Loucy (cell line): ENCODE results near the gene RAB6B.
A peak's percentile ranks its signal among the peaks of the same experiment; 100 is the strongest.

Experiments
- H2AFZ ChIP-seq: fragments of 200-600 bp; sonication (generic); 2 replicates; pipeline ENCODE4 v1.6.0; 2016; ENCODE audit warnings: antibody characterized with exemption, mild to moderate bottlenecking, low read length, moderate library complexity
- H3F3A ChIP-seq: fragments of 200-600 bp; 2 replicates; pipeline ENCODE4 v1.6.0; 2016; ENCODE audit warnings: antibody characterized with exemption, low read depth, mild to moderate bottlenecking
- H3K27me3 ChIP-seq: fragments of 200-600 bp; sonication (generic); 2 replicates; pipeline ENCODE4 v1.6.1; 2014; ENCODE audit warnings: low read length, mild to moderate bottlenecking; ENCODE audit not compliant: insufficient read depth, poor library complexity, severe bottlenecking
- H3K36me3 ChIP-seq: fragments of 200-600 bp; sonication (generic); 2 replicates; pipeline ENCODE4 v1.6.1; 2016; ENCODE audit warnings: low read length; ENCODE audit not compliant: insufficient read depth
- H3K4me1 ChIP-seq: fragments of 200-600 bp; sonication (generic); 2 replicates; pipeline ENCODE4 v1.5.1; 2014; ENCODE audit warnings: low read length, mild to moderate bottlenecking; ENCODE audit not compliant: insufficient read depth, poor library complexity, severe bottlenecking
- H3K4me2 ChIP-seq: fragments of 200-600 bp; sonication (generic); 2 replicates; pipeline ENCODE4 v1.6.0; 2014; ENCODE audit warnings: antibody characterized with exemption, low read length, low read depth, mild to moderate bottlenecking; ENCODE audit not compliant: poor library complexity, severe bottlenecking
- H3K4me3 ChIP-seq: fragments of 200-600 bp; sonication (generic); 2 replicates; pipeline ENCODE4 v1.5.1; 2014; ENCODE audit warnings: low read length, mild to moderate bottlenecking, mixed read lengths; ENCODE audit not compliant: poor library complexity, severe bottlenecking
- H3K79me2 ChIP-seq: fragments of 200-600 bp; sonication (generic); 2 replicates; pipeline ENCODE4 v1.6.1; 2014; ENCODE audit warnings: low read length; ENCODE audit not compliant: insufficient read depth
- H3K9ac ChIP-seq: fragments of 200-600 bp; sonication (generic); 2 replicates; pipeline ENCODE4 v1.6.0; 2014; ENCODE audit warnings: mild to moderate bottlenecking, low read depth, low read length, moderate library complexity; ENCODE audit not compliant: poor library complexity, severe bottlenecking
- H3K9me2 ChIP-seq: fragments of 200-600 bp; sonication (generic); replicated peaks from 2 replicates; pipeline ENCODE4 v1.6.1; 2016; ENCODE audit warnings: low read depth, low read length, mixed read lengths
- H3K9me3 ChIP-seq: fragments of 200-600 bp; sonication (generic); 2 replicates; pipeline ENCODE4 v1.6.1; 2014; ENCODE audit warnings: mild to moderate bottlenecking, antibody characterized with exemption, low read length, low read depth; ENCODE audit not compliant: insufficient read depth
- H4K20me1 ChIP-seq: fragments of 200-600 bp; sonication (generic); 2 replicates; pipeline ENCODE4 v1.6.0; 2014; ENCODE audit warnings: antibody characterized with exemption, low read length, mild to moderate bottlenecking; ENCODE audit not compliant: insufficient read depth, poor library complexity, severe bottlenecking
- CTCF ChIP-seq: fragments of 200-600 bp; sonication (generic); conservative IDR thresholded peaks from 2 replicates; pipeline ENCODE4 v1.5.1; 2014; ENCODE audit warnings: mild to moderate bottlenecking, antibody characterized with exemption, low read length
- EZH2phosphoT487 ChIP-seq: fragments of 200-600 bp; IDR thresholded peaks from 2 replicates; pipeline ENCODE4 v1.6.1; 2018; ENCODE audit warnings: antibody characterized with exemption, mild to moderate bottlenecking, moderate library complexity, borderline replicate concordance

The RAB6B gene

DNA sequence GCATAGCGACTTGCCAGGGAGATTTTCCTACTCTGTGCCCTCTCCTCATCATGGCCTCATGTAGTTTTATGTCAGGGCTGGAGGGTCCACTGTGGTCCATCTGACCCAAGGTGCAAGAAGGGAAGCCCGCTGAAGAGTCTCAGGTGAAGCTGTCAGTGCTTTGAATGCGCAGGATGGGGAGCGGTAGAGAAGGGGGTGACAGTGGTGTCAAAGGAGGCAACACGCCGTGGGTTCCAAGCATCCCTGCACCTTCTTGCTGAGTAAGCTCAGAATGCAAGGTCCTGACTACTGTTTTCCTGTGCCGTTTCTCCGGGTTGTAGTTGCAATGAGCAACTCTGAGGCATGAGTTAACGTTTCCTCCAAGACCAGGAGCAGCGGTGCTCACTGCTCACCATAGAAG lies 44.9 kb upstream of the RAB6B start:
- H3K9me3 ChIP-seq: no peaks in the 10 kb centered on the region
- H3K79me2 ChIP-seq: no peaks in the 10 kb centered on the region
- H3K4me3 ChIP-seq: no peak overlapping the region
- H3K4me1 ChIP-seq: peaks cover 41% of the 10 kb centered on the region
- no peaks in the 10 kb centered on the region for H3K36me3 ChIP-seq
- TF ChIP-seq EZH2phosphoT487: no peak
- TF ChIP-seq CTCF: no peak
- H2AFZ ChIP-seq: no peak overlapping the region
- no peaks in the 10 kb centered on the region for H4K20me1 ChIP-seq
- no peaks in the 10 kb centered on the region for H3K27me3 ChIP-seq
- H3K4me2 ChIP-seq: no peak overlapping the region
- H3K9me2 ChIP-seq: no peaks in the 10 kb centered on the region
- no peak overlapping the region for H3K9ac ChIP-seq
- no peaks in the 10 kb centered on the region for H3F3A ChIP-seq

GRCh38 chr3:133939463-133939835 lies 43.8 kb upstream of the RAB6B start:
- Histone ChIP-seq H3F3A (no peaks in the 10 kb centered on the region), H3K36me3 (no peaks in the 10 kb centered on the region), H3K4me2 (no peak overlapping the region), H2AFZ (no peak overlapping the region), H3K9me3 (no peaks in the 10 kb centered on the region), H3K27me3 (no peaks in the 10 kb centered on the region), H3K9ac (no peak overlapping the region), H3K4me1 (peaks cover 33% of the 10 kb centered on the region), H3K79me2 (no peaks in the 10 kb centered on the region), H4K20me1 (no peaks in the 10 kb centered on the region), H3K9me2 (no peaks in the 10 kb centered on the region), H3K4me3 (no peak overlapping the region)
- TF ChIP-seq CTCF: no peak
- TF ChIP-seq EZH2phosphoT487: no peak

DNA sequence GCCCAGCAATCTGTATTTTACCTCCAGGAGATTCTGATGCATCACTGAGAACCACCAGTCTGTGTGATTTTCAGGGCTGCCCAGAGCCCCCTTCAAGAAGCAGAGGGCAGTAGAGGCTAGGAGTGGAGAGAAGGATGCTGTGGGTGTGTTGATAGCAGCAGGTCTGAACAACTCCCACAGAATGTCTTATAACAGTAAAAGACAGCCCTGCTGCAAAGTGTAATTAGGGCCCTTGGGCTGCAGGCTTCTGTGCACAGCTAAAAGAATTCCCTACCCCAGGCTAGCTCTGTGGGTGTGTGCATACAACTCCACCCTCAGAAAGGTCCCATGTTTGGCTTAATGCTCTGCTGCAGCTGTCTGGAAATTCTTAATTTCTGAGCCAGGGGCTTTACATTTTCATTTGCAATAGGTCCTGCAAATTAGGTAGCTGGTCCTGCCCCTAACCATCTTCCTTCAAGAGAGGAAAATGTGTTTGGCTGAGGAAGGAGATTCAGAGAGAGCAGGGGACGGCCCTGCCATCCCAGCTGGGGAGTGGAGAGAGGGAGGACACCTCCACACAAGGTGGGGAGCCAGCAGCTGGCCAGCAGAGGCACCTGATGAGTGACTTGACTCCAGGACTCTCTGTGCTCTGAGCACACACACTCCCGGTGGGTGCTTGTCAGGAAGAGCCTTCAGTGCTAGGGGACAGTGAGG lies 43.2 kb upstream of the RAB6B start:
- Histone ChIP-seq H3F3A (no peaks in the 10 kb centered on the region), H3K9me3 (no peaks in the 10 kb centered on the region), H3K27me3 (no peaks in the 10 kb centered on the region), H3K36me3 (no peaks in the 10 kb centered on the region), H3K4me2 (no peak overlapping the region), H3K9ac (no peak overlapping the region), H2AFZ (no peak overlapping the region), H3K79me2 (no peaks in the 10 kb centered on the region), H3K4me1 (peaks cover 33% of the 10 kb centered on the region), H4K20me1 (no peaks in the 10 kb centered on the region), H3K4me3 (no peak overlapping the region), H3K9me2 (no peaks in the 10 kb centered on the region)
- TF ChIP-seq CTCF (peak; percentile 73), EZH2phosphoT487 (no peak)
